ENCODE measurements around the gene ATP5PD. TPM values are rescaled to one million over a fixed set of nuclear protein-coding genes. Genes with fewer than 3 reads are reported as not detected.
"Not testable (repeated sequence)": the region's sequence is repeated elsewhere in the genome, so short reads cannot be mapped to it uniquely, and the experiment has no call there.

ATP5PD gene
- total RNA-seq, 6 experiments from 2014 or later, result 362 to 410 (median 386) TPM

DNA sequence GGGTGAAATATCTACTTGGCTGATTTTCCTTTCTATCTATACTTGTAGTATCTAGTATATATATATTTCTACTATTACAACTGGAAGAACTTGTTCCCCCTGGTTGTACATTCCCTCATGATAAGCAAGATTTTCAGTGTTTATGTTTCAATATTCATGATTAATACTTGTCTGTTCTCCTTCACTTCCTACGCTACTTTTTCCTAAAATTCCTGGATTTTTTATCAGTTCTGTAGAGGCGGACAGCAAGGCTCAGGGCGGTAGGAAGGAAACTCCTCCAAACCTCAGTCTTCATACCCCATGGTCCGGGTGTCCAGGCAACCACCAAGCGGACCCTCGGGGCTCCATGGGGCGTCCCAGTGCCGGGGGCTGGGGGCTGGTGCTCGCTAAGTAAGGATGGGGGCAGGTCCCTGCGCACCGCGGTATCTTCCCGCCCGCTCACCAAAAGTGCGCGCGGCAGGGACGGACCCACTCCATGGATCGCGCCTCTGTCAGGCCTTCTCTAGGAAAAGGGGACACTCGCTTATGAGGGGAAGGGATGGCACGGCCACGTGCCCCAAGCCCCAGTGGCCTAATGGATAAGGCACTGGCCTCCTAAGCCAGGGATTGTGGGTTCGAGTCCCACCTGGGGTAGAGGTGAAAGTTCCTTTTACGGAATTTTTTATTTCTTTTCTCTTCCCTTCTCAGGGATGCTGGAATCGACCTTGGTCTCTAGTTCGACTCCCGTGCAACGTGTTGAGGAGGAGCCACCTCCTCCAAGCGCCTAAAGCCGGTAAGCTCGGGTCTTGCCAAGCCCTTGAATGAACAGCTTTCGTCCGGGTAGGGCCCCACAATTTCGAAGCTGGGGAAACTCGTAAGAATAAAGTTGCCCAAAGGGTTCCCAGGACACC lies 13.2 kb downstream of the ATP5PD start:
- Mint-ChIP-seq H3K9me3 (peaks cover 11% of the 10 kb centered on the region; the same call in 1 of the 2 replicates), H3K4me1 (ENCODE audit: low read depth) (peaks cover 34% of the 10 kb centered on the region), H3K27me3 (ENCODE audit: insufficient read depth) (peaks cover 14% of the 10 kb centered on the region), H3K36me3 (ENCODE audit: low read depth) (peaks cover 16% of the 10 kb centered on the region), H3K27ac (peak overlapping the region; percentile 99), H3K4me3 (peak overlapping the region; percentile 99)
- peak; percentile 93 for DNase-seq
- TF ChIP-seq, protein P1, sequence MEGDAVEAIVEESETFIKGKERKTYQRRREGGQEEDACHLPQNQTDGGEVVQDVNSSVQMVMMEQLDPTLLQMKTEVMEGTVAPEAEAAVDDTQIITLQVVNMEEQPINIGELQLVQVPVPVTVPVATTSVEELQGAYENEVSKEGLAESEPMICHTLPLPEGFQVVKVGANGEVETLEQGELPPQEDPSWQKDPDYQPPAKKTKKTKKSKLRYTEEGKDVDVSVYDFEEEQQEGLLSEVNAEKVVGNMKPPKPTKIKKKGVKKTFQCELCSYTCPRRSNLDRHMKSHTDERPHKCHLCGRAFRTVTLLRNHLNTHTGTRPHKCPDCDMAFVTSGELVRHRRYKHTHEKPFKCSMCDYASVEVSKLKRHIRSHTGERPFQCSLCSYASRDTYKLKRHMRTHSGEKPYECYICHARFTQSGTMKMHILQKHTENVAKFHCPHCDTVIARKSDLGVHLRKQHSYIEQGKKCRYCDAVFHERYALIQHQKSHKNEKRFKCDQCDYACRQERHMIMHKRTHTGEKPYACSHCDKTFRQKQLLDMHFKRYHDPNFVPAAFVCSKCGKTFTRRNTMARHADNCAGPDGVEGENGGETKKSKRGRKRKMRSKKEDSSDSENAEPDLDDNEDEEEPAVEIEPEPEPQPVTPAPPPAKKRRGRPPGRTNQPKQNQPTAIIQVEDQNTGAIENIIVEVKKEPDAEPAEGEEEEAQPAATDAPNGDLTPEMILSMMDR (IDR thresholded peaks at IDR 0.05), result no peak

DNA sequence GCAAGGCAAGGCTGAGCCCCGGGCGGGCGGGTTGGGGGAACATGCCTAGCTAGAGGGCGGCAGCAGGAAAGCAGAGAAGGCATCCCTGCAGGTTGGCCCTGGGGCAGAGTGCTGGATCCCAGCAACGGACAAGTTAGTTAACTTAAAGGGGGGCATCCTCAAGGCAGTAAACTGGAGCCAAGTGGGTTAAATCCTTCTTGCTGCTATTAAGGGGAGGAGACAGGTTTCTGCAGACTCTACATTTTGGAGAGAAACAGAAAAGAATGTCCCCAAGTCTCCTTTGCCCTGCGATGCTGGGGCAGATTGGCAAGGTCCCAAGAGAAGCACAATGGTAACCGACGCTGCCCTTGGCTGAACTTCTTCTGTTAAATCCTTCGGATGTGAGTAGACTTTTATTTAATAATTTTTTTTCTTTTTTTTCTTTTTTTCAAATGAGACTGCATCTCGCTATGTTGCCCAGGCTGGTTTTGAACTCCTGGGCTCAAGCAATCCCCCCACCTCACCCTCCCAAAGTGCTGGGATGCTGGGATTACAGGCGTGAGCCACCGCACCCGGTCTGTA lies 14.0 kb downstream of the ATP5PD start:
- Mint-ChIP-seq H3K36me3 (ENCODE audit: low read depth) (peaks cover 11% of the 10 kb centered on the region; the same call in 1 of the 2 replicates), H3K9me3 (peaks cover 11% of the 10 kb centered on the region; the same call in 1 of the 2 replicates), H3K27me3 (ENCODE audit: insufficient read depth) (peaks cover 14% of the 10 kb centered on the region), H3K4me3 (peak overlapping the region; percentile 99), H3K4me1 (ENCODE audit: low read depth) (peaks cover 41% of the 10 kb centered on the region), H3K27ac (peak overlapping the region; percentile 99)
- TF ChIP-seq, protein P1 (IDR thresholded peaks at IDR 0.05), result no peak
- DNase-seq, result no peak

DNA sequence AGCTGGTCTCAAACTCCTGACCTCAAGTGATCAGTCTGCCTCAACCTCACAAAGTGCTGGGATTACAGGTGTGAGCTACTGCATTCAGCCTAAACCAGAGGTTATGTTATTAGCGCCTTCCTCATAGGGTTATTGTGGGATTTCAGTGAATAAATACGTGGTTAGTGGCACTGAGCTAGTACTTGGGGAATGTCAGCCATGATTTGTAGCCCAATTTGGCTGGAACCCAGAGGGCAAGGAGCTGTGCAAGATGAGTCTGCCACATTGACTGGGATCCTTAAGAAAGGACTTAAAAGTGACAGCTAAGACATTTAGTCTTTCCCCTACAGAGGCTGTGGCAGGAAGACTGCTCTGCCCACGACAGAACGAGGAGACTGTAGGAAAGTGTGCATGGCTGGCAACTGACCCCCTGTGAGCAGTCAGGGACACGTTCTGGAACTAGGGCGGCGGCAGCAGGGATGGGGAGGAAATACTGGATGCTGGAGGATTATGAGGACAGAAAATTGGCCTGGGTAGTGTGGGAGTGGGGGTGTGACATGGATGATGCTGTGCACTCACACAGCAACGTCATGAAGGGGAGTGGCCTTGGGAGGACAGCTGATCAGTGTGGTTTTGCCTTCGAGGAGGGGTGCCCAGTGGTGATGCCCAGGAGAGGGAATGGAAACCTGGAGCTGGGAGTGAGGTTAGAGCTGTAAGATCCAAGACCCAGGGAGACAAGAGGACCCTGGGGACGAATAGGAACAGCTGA lies 14.6 kb downstream of the ATP5PD start:
- H3K4me3 Mint-ChIP-seq, result peak overlapping the region; percentile 99
- peak; percentile 75 for DNase-seq
- peak overlapping the region; percentile 94 for H3K27ac Mint-ChIP-seq
- peaks cover 14% of the 10 kb centered on the region for H3K27me3 Mint-ChIP-seq (ENCODE audit: insufficient read depth)
- peaks cover 46% of the 10 kb centered on the region for H3K4me1 Mint-ChIP-seq (ENCODE audit: low read depth)
- peaks cover 11% of the 10 kb centered on the region; the same call in 1 of the 2 replicates for H3K9me3 Mint-ChIP-seq
- peaks cover 11% of the 10 kb centered on the region; the same call in 1 of the 2 replicates for H3K36me3 Mint-ChIP-seq (ENCODE audit: low read depth)
- TF ChIP-seq, protein P1 (IDR thresholded peaks at IDR 0.05), result no peak

DNA sequence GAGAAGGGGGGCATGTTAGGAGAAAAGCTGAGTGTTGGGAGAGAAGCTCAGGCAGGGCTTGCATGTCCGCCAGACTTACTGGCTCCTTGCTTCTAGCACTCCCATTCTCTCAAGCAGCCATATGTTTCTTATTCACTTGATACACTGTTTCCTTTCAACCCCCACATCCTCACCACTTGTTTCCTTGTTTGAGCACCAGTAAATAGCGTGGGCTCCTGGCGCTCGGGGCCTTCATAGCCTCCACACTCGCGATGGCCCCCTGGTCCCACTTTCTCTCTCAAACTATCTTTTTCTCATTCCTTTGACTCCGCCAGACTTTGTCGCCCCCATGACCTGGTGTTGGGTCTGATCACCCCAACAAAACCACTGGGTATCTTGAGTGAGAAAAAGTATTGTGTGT lies 16.6 kb downstream of the ATP5PD start:
- Mint-ChIP-seq H3K27me3 (ENCODE audit: insufficient read depth) (peaks cover 14% of the 10 kb centered on the region), H3K4me1 (ENCODE audit: low read depth) (peaks cover 34% of the 10 kb centered on the region), H3K27ac (no peak overlapping the region), H3K4me3 (no peak overlapping the region), H3K36me3 (ENCODE audit: low read depth) (peaks cover 9% of the 10 kb centered on the region; the same call in 1 of the 2 replicates), H3K9me3 (peaks cover 11% of the 10 kb centered on the region; the same call in 1 of the 2 replicates)
- TF ChIP-seq, protein P1 (IDR thresholded peaks at IDR 0.05), result no peak
- DNase-seq, result no peak

DNA sequence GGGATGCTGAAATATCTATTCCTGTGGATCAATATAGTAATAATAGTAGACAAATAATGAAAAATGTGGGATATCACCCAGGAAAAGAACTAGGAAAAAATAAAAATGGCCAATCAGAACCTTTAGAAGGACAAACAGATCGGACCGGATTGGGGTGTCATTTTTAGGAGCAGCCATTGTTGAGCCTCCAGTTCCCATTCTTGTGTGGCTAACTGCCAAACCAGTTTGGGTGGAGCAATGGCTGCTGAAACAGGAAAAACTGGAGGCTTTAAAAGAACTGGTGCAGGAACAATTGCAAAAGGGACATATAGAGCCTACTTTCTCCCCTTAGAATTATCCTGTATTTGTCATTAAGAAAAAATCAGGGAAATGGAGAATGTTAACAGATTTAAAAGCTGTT lies 20.1 kb downstream of the ATP5PD start:
- not testable (repeated sequence) for H3K27ac Mint-ChIP-seq

DNA sequence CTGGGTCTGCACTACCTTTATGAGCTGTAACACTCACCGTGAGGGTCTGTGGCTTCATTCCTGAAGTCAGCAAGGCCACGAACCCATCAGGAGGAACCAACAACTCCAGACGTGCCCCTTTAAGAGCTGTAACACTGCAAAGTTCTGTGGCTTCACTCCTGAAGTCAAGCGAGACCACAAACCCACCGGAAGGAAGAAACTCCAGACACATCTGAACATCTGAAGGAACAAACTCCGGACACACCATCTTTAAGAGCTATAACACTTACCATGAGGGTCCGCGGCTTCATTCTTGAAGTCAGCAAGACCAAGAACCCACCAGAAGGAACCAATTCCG lies 21.4 kb downstream of the ATP5PD start:
- H3K4me3 Mint-ChIP-seq; H3K9me3 Mint-ChIP-seq; H3K27ac Mint-ChIP-seq; DNase-seq; H3K27me3 Mint-ChIP-seq (ENCODE audit: insufficient read depth): not testable (repeated sequence)
- peaks cover 14% of the 10 kb centered on the region for H3K4me1 Mint-ChIP-seq (ENCODE audit: low read depth)
- H3K36me3 Mint-ChIP-seq (ENCODE audit: low read depth), result peaks cover 37% of the 10 kb centered on the region

More for the DNA sequence above, 20.1 kb downstream of the ATP5PD start:
- H3K36me3 Mint-ChIP-seq (ENCODE audit: low read depth), result peaks cover 26% of the 10 kb centered on the region
- H3K4me1 Mint-ChIP-seq (ENCODE audit: low read depth), result peaks cover 14% of the 10 kb centered on the region
- peaks cover 11% of the 10 kb centered on the region for H3K9me3 Mint-ChIP-seq
- not testable (repeated sequence) for H3K4me3 Mint-ChIP-seq; H3K27me3 Mint-ChIP-seq (ENCODE audit: insufficient read depth); DNase-seq

All from HFFc6 (cell line).